MM.1S (cell line): Measurements from ENCODE around the gene ORAI2.
"Not testable (repeated sequence)": the region's sequence is repeated elsewhere in the genome, so short reads cannot be mapped to it uniquely, and the experiment has no call there.

Experiments
- DNase-seq: peaks from one replicate; pipeline ENCODE4 v3.0.0-alpha.2; 2015
- H2AFZ ChIP-seq: fragments of 300-600 bp; sonication (generic); 2 replicates; pipeline ENCODE4 v1.6.0; 2016; ENCODE audit warnings: antibody characterized with exemption, low read length
- H3F3A ChIP-seq: fragments of 300-600 bp; sonication (generic); 2 replicates; pipeline ENCODE4 v1.6.1; 2016; ENCODE audit warnings: mild to moderate bottlenecking, antibody characterized with exemption, low read length, moderate library complexity, mixed read lengths; ENCODE audit not compliant: insufficient read depth
- H3K27ac ChIP-seq: fragments of 300-600 bp; sonication (generic); 2 replicates; pipeline ENCODE4 v1.5.1; 2016; ENCODE audit warnings: mild to moderate bottlenecking, low read length
- H3K27me3 ChIP-seq: fragments of 300-600 bp; sonication (generic); replicated peaks from 2 replicates; pipeline ENCODE4 v1.6.0; 2016; ENCODE audit warnings: low read length; ENCODE audit not compliant: insufficient read depth
- H3K36me3 ChIP-seq: fragments of 300-600 bp; sonication (generic); replicated peaks from 2 replicates; pipeline ENCODE4 v1.6.1; 2016; ENCODE audit warnings: mild to moderate bottlenecking, low read length, mixed read lengths; ENCODE audit not compliant: insufficient read depth
- H3K4me1 ChIP-seq: fragments of 300-600 bp; sonication (generic); 2 replicates; pipeline ENCODE4 v1.6.1; 2016; ENCODE audit warnings: low read length, mixed read lengths
- H3K4me2 ChIP-seq: fragments of 300-600 bp; sonication (generic); 2 replicates; pipeline ENCODE4 v1.6.0; 2016; ENCODE audit warnings: low read depth, low read length
- H3K4me3 ChIP-seq: fragments of 300-600 bp; sonication (generic); 2 replicates; pipeline ENCODE4 v1.5.1; 2016; ENCODE audit warnings: low read length, mixed read lengths
- H3K79me2 ChIP-seq: fragments of 300-600 bp; sonication (generic); 2 replicates; pipeline ENCODE4 v1.6.1; 2016; ENCODE audit warnings: mixed run types, low read length, mixed read lengths
- H3K9ac ChIP-seq: fragments of 300-600 bp; sonication (generic); 2 replicates; pipeline ENCODE4 v1.6.1; 2016; ENCODE audit warnings: low read length, mixed read lengths
- H3K9me2 ChIP-seq: fragments of 300-600 bp; sonication (generic); replicated peaks from 2 replicates; pipeline ENCODE4 v1.6.1; 2016; ENCODE audit warnings: mild to moderate bottlenecking, low read length, mixed read lengths; ENCODE audit not compliant: insufficient read depth
- H3K9me3 ChIP-seq: fragments of 300-600 bp; sonication (generic); replicated peaks from 2 replicates; pipeline ENCODE4 v1.6.1; 2016; ENCODE audit warnings: mild to moderate bottlenecking, low read length, mixed read lengths; ENCODE audit not compliant: insufficient read depth
- H4K20me1 ChIP-seq: fragments of 300-600 bp; sonication (generic); 2 replicates; pipeline ENCODE4 v1.6.1; 2016; ENCODE audit warnings: mild to moderate bottlenecking, low read length, moderate library complexity, mixed read lengths; ENCODE audit not compliant: insufficient read depth

Gene ORAI2

GRCh38 chr7:102505298-102506185, 72.2 kb downstream of the ORAI2 start:
- H3K4me2 ChIP-seq, H2AFZ ChIP-seq: not testable (repeated sequence)

More at GRCh38 chr7:102505298-102506185, 72.2 kb downstream of the ORAI2 start:
- H3K27ac ChIP-seq, H4K20me1 ChIP-seq, H3K79me2 ChIP-seq, H3K9me2 ChIP-seq, H3K9me3 ChIP-seq, H3K4me3 ChIP-seq, H3F3A ChIP-seq, H3K9ac ChIP-seq, H3K4me1 ChIP-seq, DNase-seq, H3K27me3 ChIP-seq, H3K36me3 ChIP-seq: not testable (repeated sequence)
